Amniotic epithelial cell (primary cell): Measurements from ENCODE around the gene PROSER1.
"Not testable (repeated sequence)": the region's sequence is repeated elsewhere in the genome, so short reads cannot be mapped to it uniquely, and the experiment has no call there.

ENCODE experiments used
- DNase-seq: peaks from one replicate; pipeline ENCODE4 v3.0.0-alpha.2; 2010; ENCODE audit warnings: low read depth

Gene PROSER1

GRCh38 chr13:39025433-39025839, 12.5 kb downstream of the PROSER1 start:
- no peak for DNase-seq

- DNase-seq, result peak; percentile 78
Observed at GRCh38 chr13:39023761-39024160, 14.1 kb downstream of the PROSER1 start.

DNA sequence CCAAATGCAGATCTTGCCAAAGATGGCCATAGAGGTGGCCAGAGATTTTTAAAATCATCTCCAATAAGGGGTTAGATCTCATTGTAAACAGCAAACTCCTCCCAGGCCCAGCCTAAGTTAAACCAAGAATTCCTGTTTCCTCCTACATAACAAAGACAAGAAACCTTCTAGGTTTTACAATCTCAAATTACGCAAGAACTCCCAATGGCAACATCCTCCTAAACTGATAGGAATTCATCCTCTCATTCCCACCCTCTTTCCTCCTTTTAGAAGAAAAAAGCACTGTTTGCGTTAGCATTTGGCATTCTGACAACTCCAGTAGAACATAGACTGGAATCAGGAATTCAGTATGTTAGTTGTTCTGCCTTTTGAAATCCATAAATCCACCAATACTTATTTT, 14.6 kb downstream of the PROSER1 start:
- DNase-seq, result peak; percentile 84

DNA sequence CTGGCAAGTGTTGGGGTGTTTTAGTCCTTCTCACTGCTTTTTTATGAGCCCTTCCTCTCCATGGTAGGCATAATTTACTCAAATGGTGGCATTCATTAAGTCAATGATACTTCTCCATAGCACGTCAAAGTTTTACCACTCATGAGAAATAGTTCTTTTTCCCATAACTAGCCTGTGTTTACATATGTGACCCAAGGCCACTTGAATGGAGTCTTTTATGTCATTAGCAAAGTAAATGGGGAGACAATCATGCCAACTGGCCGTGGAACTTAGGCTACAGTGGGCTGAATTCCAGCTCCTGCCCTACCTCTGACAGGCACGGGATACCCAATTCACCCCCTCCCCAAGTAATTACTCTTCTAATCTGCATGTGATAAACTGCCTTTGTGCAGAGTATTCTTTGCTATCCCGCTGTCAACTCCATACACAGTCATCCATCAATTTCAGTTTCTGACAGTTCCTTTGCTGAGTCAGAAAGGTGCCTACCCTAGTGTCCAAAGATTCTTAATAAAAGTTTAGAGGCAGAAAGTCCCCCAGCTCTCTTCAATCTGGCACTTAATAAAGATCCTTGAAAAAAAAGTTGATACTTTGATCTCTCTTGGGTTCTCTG, 16.9 kb downstream of the PROSER1 start:
- no peak for DNase-seq

- DNase-seq, result peak; percentile 31
Observed at GRCh38 chr13:39016787-39017186, 21.1 kb downstream of the PROSER1 start.

- DNase-seq, result no peak
Observed at GRCh38 chr13:39016087-39016486, 21.8 kb downstream of the PROSER1 start.

DNA sequence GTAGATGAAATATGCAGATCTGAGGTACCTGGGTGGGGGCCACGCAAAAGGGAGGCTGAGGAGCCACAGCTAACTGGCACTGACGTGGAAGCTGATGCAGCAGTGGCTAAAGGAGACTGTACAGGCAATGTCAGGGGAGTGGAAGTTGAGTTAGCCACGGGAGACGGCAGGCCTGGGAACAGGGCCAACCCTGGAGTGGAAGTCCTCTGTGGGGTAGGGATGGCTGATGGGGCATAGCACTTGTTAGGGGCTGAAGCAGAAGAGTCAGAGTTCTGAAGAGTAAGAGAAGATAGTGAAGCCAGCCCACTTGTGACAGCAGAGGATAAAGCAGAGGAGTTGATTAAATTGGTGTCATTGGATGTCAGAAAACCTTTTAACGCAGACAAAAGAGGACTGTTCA, 24.4 kb downstream of the PROSER1 start:
- no peak for DNase-seq

- no peak for DNase-seq
Observed at GRCh38 chr13:39012608-39013007, 25.3 kb downstream of the PROSER1 start.

DNA sequence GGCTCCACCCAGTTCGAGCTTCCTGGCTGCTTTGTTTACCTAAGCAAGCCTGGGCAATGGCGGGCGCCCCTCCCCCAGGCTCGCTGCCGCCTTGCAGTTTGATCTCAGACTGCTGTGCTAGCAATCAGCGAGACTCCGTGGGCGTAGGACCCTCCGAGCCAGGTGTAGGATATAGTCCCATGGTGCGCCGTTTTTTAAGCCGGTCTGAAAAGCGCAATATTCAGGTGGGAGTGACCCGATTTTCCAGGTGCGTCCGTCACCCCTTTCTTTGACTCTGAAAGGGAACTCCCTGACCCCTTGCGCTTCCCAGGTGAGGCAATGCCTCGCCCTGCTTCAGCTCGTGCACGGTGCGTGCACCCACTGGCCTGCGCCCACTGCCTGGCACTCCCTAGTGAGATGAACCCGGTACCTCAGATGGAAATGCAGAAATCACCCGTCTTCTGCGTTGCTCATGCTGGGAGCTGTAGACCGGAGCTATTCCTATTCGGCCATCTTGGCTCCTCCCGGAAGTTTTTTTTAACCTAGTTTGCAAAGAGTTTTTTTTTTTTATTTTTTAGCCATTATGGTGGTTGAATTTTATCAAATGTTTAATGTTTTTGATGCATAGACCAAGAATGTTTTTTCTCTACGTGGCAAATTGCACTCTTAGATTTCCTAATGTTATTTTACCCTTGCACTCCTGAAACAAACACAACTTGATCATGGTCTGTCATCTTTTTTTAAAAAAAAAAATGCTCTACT, 31.3 kb downstream of the PROSER1 start:
- DNase-seq, result not testable (repeated sequence)

GRCh38 chr13:38998739-38999138, 39.1 kb downstream of the PROSER1 start:
- DNase-seq, result no peak

GRCh38 chr13:38993381-38993780, 44.5 kb downstream of the PROSER1 start:
- no peak for DNase-seq

DNA sequence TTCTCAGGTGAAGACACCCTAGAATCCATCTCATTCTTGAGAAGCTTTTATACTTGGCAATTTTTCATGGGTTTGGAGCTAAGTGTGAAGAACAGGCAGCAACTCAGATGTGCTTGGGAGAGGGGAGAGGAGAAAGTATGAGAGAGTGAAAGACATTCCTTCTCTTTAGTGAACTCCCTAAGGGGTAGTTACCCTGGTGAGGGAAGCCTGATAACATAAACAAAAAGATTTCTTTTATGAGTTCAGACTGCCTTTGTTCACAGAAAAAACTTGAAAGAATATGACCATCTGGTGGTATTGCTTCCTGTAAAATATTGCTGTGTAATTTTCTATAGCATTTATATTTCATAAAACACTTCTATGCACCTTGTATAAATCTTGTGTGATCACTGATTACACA, 47.2 kb downstream of the PROSER1 start, which contains the start of gene STOML3:
Gene STOML3, minus strand, starts transcription at position 139 of the 400 bp plus-strand sequence. Its CDS starts 110 bp downstream, at position 29.
- no peak for DNase-seq

GRCh38 chr13:38981096-38981495, 56.8 kb downstream of the PROSER1 start:
- DNase-seq, result no peak

- DNase-seq, result no peak
Observed at GRCh38 chr13:38980750-38981078, 57.2 kb downstream of the PROSER1 start.

- no peak for DNase-seq
Observed at GRCh38 chr13:38979891-38980749, 57.8 kb downstream of the PROSER1 start.

GRCh38 chr13:38970380-38971051, 67.4 kb downstream of the PROSER1 start:
- no peak for DNase-seq

GRCh38 chr13:38969187-38969586, 68.7 kb downstream of the PROSER1 start:
- no peak for DNase-seq

DNA sequence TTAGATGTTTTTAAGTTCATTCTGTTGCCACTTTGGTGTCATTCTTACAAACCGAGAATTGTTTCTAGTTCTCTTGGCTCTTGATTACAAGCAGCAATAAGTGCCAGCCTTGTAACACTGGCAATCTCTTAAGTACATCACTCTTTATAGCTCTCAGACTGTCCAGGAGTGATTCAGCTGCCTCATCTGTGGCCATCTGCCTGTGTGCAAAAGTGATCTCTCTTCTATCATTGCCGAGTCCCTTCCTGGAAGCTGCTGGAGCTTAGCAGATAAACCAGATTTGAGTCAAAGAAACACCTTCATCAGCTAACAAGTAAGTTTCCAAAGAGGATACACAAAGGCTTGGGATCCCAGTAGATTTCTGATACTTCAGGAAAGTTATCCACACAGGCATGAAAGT, 70.4 kb downstream of the PROSER1 start:
- DNase-seq, result no peak

GRCh38 chr13:38965281-38965680, 72.6 kb downstream of the PROSER1 start:
- DNase-seq, result no peak

DNA sequence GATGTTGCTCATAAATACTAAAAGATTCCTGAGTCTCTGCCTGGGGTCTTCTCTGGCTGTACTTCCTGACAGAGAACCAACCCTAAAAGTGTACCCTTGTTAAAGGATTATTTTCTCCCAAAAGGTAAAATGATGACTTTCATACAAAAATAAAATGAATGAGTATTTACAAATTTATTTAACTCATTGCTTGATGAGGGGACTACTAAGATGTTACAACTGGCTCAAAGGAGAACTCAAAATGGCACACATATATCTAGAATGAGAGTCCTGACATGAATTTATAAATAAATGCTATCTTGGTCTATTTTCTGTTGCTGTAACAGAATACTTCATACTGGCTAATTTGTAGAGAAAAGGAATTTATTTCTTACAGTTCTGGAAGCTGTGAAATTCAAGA, 77.7 kb downstream of the PROSER1 start:
- no peak for DNase-seq
